Measurements from ENCODE around the gene NCF4.

NCF4 gene

DNA sequence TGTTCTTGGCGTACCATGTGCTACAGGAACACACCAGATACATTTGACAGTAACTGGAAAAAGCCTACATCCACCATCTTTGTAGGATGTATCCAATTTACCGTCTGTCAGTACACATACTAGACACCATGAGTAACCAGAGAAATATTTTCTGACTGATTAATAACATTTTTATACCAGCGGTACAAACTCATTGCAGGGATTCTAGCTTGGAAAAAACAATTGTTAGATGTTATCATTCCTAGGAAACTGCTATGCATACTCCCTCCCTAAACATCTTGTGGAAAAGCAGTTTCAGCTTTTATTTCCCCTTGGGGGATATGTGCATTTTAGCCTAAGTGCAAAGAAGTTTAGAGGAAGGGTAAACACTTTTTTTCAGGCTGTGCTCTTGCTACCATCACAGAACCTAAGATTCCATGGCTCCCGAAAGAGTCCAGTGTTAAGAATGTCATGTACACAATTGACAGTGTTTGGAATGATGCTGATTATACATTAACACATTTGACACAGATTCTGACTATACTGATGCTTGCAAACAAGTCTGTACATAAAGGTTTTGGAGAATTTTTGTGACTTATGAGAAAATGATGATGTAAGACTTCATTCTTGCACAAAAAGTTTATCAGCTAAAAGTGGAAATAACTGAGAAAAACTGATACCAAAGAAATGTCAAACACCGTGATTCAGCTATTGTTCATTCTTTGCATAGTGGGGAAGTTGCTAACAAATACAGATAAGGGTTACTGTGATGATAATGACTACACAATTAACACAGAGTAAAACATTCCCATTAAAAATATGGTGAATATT is 23.7 kb downstream of the NCF4 start:
- H3K9me3 ChIP-seq (ENCODE audit: control insufficient read depth, insufficient read depth, low read length): peaks cover 3% of the 10 kb centered on the region; the same call in 1 of the 2 replicates
- no peaks in the 10 kb centered on the region for H3K36me3 ChIP-seq (ENCODE audit: insufficient read depth, low read length)
- H3K9ac ChIP-seq (ENCODE audit: low read depth, low read length): no peak overlapping the region
- 0 out of 2 replicates have a peak, but pooled peaks cover 6% of the 10 kb centered on the region for H3K4me1 ChIP-seq (ENCODE audit: insufficient read depth, low read length)

DNA sequence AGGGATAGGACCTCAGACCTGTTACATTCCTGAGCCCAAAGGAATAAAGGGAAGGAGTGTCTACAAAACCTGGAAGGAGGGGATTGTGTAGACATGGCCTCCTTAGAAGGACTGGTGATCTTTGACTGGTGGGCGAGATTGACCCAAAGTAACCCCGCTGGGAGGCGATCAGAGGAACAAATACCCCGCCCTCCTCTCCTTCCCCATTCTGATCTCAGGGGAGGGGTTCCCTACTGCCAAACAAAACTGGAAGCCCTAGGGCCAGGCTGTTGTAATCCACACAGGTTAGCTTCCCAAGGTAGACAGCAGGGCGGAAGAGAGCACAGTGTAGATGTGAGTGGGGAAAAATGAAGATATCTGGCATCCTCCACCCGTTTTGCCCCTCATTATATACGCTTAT is 24.7 kb downstream of the NCF4 start:
- peaks cover 3% of the 10 kb centered on the region; the same call in 1 of the 2 replicates for H3K9me3 ChIP-seq (ENCODE audit: control insufficient read depth, insufficient read depth, low read length)
- H3K4me1 ChIP-seq (ENCODE audit: insufficient read depth, low read length): 0 out of 2 replicates have a peak, but pooled peaks cover 6% of the 10 kb centered on the region
- H3K36me3 ChIP-seq (ENCODE audit: insufficient read depth, low read length): no peaks in the 10 kb centered on the region
- H3K9ac ChIP-seq (ENCODE audit: low read depth, low read length): no peak overlapping the region

DNA sequence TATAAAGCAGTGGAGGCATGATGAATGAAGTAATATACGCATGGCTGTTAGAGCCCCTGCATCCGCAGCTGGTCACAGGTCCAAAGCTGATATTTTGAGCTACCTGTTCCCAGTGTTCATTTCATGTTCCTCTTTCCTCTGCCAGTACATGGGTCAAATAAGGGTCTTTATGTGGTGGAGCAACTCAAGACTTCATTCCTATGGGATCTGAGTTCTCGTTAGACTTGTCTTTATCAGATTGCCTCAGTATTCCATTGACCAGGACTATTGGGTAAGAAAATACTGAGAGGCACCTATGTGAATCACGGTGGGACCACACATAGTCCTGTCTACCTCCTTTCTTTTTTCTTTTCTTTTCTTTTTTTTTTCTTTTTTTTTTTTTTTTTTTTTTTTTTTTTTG is 25.2 kb downstream of the NCF4 start:
- Histone ChIP-seq H3K36me3 (ENCODE audit: insufficient read depth, low read length) (no peaks in the 10 kb centered on the region), H3K9ac (ENCODE audit: low read depth, low read length) (no peak overlapping the region), H3K4me1 (ENCODE audit: insufficient read depth, low read length) (0 out of 2 replicates have a peak, but pooled peaks cover 6% of the 10 kb centered on the region), H3K9me3 (ENCODE audit: control insufficient read depth, insufficient read depth, low read length) (peaks cover 3% of the 10 kb centered on the region; the same call in 1 of the 2 replicates)

DNA sequence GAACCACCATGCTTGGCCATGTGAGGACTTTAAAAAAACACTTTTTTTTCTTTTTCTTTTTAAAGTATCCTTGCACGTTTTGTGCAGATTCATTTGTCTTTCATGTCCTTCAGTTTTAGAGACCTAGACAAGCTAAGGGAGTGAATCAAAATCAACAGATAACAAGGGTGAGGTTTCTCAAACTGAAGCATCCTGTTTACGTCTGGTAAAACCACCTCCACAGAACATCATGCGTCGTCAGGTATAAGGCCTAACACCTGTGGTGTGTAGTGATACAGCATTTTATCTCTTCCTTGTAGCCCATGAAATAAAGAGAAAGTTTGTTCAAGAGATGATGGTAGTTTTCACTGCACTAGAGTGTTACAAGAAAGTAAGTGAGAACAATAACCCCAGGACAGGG is 26.4 kb downstream of the NCF4 start:
- no peak overlapping the region for H3K9ac ChIP-seq (ENCODE audit: low read depth, low read length)
- no peaks in the 10 kb centered on the region for H3K9me3 ChIP-seq (ENCODE audit: control insufficient read depth, insufficient read depth, low read length)
- 0 out of 2 replicates have a peak, but pooled peaks cover 6% of the 10 kb centered on the region for H3K4me1 ChIP-seq (ENCODE audit: insufficient read depth, low read length)
- H3K36me3 ChIP-seq (ENCODE audit: insufficient read depth, low read length): no peaks in the 10 kb centered on the region

DNA sequence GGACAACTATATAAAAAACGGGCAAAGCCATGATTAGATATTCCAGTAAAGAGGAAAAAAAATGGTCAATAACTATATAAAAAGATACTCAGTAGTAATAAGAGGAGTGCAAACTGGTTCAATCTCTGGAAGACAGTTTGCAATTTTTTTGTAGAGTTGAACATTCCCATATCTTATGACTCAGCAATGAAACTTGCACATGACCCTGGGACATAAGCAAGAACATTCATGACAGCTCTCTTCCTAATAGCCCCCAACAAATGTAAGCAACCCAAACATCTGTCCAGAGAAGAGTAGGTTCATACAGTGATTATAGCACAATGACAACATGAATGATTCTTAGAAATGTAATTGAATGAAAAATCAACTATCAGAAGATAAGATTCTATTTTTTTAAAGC is 30.8 kb downstream of the NCF4 start:
- H3K36me3 ChIP-seq (ENCODE audit: insufficient read depth, low read length): no peaks in the 10 kb centered on the region
- H3K9ac ChIP-seq (ENCODE audit: low read depth, low read length): no peak overlapping the region
- H3K4me1 ChIP-seq (ENCODE audit: insufficient read depth, low read length): no peaks in the 10 kb centered on the region; the same call in 1 of the 2 replicates
- no peaks in the 10 kb centered on the region; the same call in 1 of the 2 replicates for H3K9me3 ChIP-seq (ENCODE audit: control insufficient read depth, insufficient read depth, low read length)

DNA sequence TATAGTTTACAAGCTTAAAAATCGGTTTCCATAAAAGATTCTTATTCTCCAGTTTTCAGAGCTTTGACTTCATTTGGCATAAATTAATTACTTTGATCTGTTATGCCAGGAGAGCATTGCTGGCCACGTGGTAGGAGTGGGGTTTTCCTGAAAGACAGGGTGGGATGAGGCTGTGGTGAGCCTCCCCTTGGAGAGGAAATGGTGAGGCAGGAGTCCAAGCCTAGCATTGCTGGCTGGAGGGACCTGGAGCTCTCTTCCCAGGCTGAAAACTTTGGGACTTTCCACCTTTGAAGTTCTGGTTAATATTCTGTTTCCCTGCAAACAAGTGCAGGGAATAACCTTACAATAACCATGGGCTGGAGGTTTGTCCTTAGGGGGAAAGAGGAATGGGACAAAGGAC is 31.5 kb downstream of the NCF4 start:
- Histone ChIP-seq H3K36me3 (ENCODE audit: insufficient read depth, low read length) (no peaks in the 10 kb centered on the region), H3K9ac (ENCODE audit: low read depth, low read length) (no peak overlapping the region), H3K4me1 (ENCODE audit: insufficient read depth, low read length) (no peaks in the 10 kb centered on the region; the same call in 1 of the 2 replicates), H3K9me3 (ENCODE audit: control insufficient read depth, insufficient read depth, low read length) (no peaks in the 10 kb centered on the region; the same call in 1 of the 2 replicates)

DNA sequence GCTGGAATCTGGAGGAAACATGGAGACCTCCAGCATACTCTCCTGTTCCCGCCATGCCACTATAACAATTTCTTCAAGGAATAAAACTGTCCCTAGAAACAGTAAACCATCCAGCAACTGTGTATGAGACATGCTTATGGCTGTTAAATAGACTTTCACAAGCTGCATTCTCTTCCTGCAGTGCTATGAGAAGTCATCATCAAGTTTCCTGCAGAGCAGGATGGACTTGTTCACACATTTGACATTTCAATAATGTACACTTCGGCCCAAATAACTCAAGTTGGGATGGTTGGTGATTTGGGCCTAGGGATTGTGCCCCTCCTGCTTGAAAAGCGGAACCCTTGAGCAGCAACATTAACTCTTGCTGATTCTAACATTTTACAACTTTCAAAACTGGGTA is 32.5 kb downstream of the NCF4 start:
- no peak overlapping the region for H3K9ac ChIP-seq (ENCODE audit: low read depth, low read length)
- no peaks in the 10 kb centered on the region for H3K36me3 ChIP-seq (ENCODE audit: insufficient read depth, low read length)
- no peaks in the 10 kb centered on the region; the same call in 1 of the 2 replicates for H3K9me3 ChIP-seq (ENCODE audit: control insufficient read depth, insufficient read depth, low read length)
- H3K4me1 ChIP-seq (ENCODE audit: insufficient read depth, low read length): no peaks in the 10 kb centered on the region; the same call in 1 of the 2 replicates

DNA sequence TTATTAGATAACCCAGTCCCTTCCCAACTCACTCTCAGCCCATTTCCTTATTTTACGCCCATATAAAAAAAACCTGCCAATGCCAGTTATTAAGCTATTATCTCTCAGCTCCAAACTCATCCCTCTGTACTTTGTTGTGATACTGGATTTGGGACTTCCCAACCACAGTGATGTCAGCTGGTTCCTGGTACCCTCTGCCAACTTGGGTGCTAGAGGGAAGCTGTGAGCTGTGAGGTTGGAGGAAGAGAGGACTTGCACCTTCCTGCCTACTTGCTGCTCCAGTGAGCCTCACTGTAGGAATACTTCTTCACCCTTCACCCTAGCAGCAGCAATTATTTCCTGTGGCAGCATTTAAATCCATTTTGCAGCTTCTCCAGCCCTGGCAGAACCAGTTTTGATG is 33.5 kb downstream of the NCF4 start:
- Histone ChIP-seq H3K9me3 (ENCODE audit: control insufficient read depth, insufficient read depth, low read length) (no peaks in the 10 kb centered on the region; the same call in 1 of the 2 replicates), H3K9ac (ENCODE audit: low read depth, low read length) (no peak overlapping the region), H3K36me3 (ENCODE audit: insufficient read depth, low read length) (no peaks in the 10 kb centered on the region), H3K4me1 (ENCODE audit: insufficient read depth, low read length) (no peaks in the 10 kb centered on the region; the same call in 1 of the 2 replicates)

DNA sequence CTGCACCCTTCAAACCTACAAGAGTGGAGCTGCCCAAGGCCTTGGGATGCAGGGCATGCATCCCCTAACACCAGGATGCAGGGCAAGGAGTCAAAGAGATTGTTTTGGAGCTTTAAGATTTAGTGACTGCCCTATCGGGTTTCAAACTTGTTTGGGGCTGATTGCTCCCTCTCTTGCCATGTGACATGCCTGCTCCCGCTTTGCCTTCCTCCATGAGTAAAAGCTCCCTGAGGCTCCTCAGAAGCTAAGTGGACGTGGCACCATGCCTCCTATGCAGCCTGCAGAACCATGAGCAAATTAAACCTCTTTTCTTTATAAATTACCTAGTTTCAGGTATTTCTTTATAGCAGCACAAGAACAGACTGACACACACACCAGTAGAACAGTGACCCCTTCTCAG is 36.8 kb downstream of the NCF4 start:
- Histone ChIP-seq H3K36me3 (ENCODE audit: insufficient read depth, low read length) (no peaks in the 10 kb centered on the region), H3K9me3 (ENCODE audit: control insufficient read depth, insufficient read depth, low read length) (no peaks in the 10 kb centered on the region; the same call in 1 of the 2 replicates), H3K4me1 (ENCODE audit: insufficient read depth, low read length) (peaks cover 13% of the 10 kb centered on the region), H3K9ac (ENCODE audit: low read depth, low read length) (no peak overlapping the region)

DNA sequence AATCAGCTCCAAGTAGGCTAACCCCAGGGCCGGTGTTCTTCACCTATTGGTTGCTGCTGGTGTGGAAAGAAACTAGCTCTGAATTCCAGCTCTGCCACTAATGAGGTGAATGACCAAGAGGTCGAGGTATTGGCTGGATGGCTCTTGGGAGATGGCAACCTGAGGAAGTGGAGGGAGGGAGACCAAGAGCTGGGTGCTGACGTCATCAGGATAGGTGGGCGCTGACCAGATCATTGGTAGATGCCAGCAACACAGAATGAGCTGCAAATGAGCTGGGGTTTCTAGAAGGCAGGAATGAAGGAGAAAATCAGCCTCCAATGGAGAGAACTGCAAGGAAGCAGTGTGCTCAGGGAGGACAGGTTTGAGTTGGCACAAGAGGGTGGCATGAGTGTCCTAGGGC is 37.9 kb downstream of the NCF4 start:
- Histone ChIP-seq H3K4me1 (ENCODE audit: insufficient read depth, low read length) (peaks cover 13% of the 10 kb centered on the region), H3K36me3 (ENCODE audit: insufficient read depth, low read length) (no peaks in the 10 kb centered on the region), H3K9ac (ENCODE audit: low read depth, low read length) (no peak overlapping the region), H3K9me3 (ENCODE audit: control insufficient read depth, insufficient read depth, low read length) (no peaks in the 10 kb centered on the region; the same call in 1 of the 2 replicates)

DNA sequence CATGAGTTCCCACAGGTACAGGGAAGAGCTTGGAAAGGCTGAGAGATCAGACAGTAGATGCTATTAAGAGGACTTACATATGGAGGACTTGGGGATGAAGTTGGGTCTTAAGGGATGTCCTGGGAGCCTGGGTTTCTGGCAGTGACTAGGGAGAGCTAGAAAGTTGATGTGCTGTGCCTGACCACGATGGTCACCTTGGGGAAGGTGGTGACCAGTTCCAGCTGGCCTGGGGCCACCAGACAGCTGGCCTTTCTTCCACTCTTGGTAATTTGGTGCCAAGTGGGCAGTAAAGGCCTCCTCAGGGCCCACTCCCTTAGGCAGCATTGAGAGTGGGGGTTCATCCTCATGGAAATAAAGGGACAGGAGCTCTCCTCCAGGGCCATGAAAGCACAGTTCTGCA is 38.7 kb downstream of the NCF4 start:
- no peaks in the 10 kb centered on the region for H3K36me3 ChIP-seq (ENCODE audit: insufficient read depth, low read length)
- no peak overlapping the region for H3K9ac ChIP-seq (ENCODE audit: low read depth, low read length)
- no peaks in the 10 kb centered on the region; the same call in 1 of the 2 replicates for H3K9me3 ChIP-seq (ENCODE audit: control insufficient read depth, insufficient read depth, low read length)
- H3K4me1 ChIP-seq (ENCODE audit: insufficient read depth, low read length): peaks cover 13% of the 10 kb centered on the region

DNA sequence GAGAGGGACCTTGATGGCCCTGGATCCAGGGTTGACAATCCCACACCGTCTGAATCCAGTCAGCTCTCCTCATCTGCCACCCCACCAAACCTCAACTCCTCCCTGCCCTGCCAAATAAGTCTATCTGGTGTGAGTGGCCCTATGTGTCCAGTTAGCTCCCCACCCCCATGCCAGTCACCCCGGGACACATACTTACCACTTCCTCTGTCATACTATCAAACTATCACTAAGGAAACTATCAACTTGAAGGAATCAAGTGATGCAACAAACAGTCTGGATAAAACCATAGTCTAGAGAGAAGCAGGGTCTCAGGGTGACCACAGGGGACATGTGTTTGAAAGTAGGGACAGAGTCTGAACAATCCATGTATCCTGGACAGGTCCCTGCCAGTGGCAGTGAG is 39.4 kb downstream of the NCF4 start:
- Histone ChIP-seq H3K4me1 (ENCODE audit: insufficient read depth, low read length) (peaks cover 13% of the 10 kb centered on the region), H3K9ac (ENCODE audit: low read depth, low read length) (no peak overlapping the region), H3K9me3 (ENCODE audit: control insufficient read depth, insufficient read depth, low read length) (no peaks in the 10 kb centered on the region; the same call in 1 of the 2 replicates), H3K36me3 (ENCODE audit: insufficient read depth, low read length) (no peaks in the 10 kb centered on the region)

DNA sequence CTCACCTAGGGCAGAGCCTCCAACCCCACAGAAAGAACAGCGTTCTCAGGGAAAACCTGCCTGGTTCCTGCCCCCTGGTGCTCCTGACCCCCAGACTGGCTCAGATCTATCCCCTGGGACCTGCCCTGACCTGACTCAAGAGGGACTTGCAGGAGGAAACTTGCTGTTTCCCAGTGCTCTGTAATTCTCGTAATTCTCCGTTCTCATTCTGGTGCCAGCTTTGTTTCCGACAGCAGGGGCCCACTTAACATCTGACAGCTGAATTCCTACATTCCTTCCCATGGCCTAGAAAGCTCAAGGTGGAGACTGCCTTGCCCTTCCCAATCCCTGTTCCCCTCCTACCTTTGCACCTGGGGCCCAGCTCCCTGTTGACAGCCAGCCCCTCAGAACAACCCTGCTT is 40.1 kb downstream of the NCF4 start:
- peaks cover 13% of the 10 kb centered on the region for H3K4me1 ChIP-seq (ENCODE audit: insufficient read depth, low read length)
- no peaks in the 10 kb centered on the region; the same call in 1 of the 2 replicates for H3K9me3 ChIP-seq (ENCODE audit: control insufficient read depth, insufficient read depth, low read length)
- H3K9ac ChIP-seq (ENCODE audit: low read depth, low read length): no peak overlapping the region
- no peaks in the 10 kb centered on the region for H3K36me3 ChIP-seq (ENCODE audit: insufficient read depth, low read length)

DNA sequence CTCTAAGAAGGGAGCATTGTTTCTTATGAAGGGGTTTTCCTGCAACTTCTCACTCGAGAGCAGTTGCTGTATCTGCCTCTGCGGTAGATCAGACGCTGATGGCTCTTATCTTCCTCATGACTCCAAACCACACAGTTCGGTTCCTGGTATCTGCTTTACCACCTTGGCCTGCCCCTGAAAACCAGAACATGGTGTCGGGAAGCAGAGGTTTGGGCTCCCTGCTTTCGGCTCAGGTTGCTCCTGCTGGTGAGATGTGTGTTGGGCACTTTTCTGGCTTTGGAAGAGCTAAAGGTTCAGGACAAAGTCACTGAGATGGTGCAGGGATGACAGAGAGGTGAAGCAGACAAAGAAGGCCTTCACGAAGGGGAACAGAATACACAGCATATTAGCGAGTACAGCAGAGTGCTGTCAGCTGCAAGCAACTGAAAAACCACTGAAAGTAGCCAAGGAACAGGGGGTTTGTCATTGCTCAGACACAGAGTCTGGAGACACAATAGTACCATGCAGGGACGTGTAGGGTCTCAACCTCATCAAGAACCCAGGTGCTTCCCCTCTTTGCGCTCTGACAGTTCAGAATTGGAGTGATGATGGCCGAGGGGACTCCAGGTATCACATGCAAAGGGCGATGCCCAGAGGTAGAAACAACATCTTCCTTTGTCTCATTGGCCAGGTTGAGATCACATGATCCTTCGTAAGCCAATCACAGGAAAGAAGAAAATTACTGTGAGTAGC is 40.8 kb downstream of the NCF4 start:
- no peaks in the 10 kb centered on the region for H3K36me3 ChIP-seq (ENCODE audit: insufficient read depth, low read length)
- H3K9ac ChIP-seq (ENCODE audit: low read depth, low read length): no peak overlapping the region
- H3K4me1 ChIP-seq (ENCODE audit: insufficient read depth, low read length): peaks cover 13% of the 10 kb centered on the region
- no peaks in the 10 kb centered on the region for H3K9me3 ChIP-seq (ENCODE audit: control insufficient read depth, insufficient read depth, low read length)
